Loucy (cell line): ENCODE results near the gene TRPV2.

Source experiments
- H2AFZ ChIP-seq: fragments of 200-600 bp; sonication (generic); 2 replicates; pipeline ENCODE4 v1.6.0; 2016; ENCODE audit warnings: antibody characterized with exemption, mild to moderate bottlenecking, low read length, moderate library complexity
- H3F3A ChIP-seq: fragments of 200-600 bp; 2 replicates; pipeline ENCODE4 v1.6.0; 2016; ENCODE audit warnings: antibody characterized with exemption, low read depth, mild to moderate bottlenecking
- H3K27me3 ChIP-seq: fragments of 200-600 bp; sonication (generic); 2 replicates; pipeline ENCODE4 v1.6.1; 2014; ENCODE audit warnings: low read length, mild to moderate bottlenecking; ENCODE audit not compliant: insufficient read depth, poor library complexity, severe bottlenecking
- H3K36me3 ChIP-seq: fragments of 200-600 bp; sonication (generic); 2 replicates; pipeline ENCODE4 v1.6.1; 2016; ENCODE audit warnings: low read length; ENCODE audit not compliant: insufficient read depth
- H3K4me1 ChIP-seq: fragments of 200-600 bp; sonication (generic); 2 replicates; pipeline ENCODE4 v1.5.1; 2014; ENCODE audit warnings: low read length, mild to moderate bottlenecking; ENCODE audit not compliant: insufficient read depth, poor library complexity, severe bottlenecking
- H3K4me2 ChIP-seq: fragments of 200-600 bp; sonication (generic); 2 replicates; pipeline ENCODE4 v1.6.0; 2014; ENCODE audit warnings: antibody characterized with exemption, low read length, low read depth, mild to moderate bottlenecking; ENCODE audit not compliant: poor library complexity, severe bottlenecking
- H3K4me3 ChIP-seq: fragments of 200-600 bp; sonication (generic); 2 replicates; pipeline ENCODE4 v1.5.1; 2014; ENCODE audit warnings: low read length, mild to moderate bottlenecking, mixed read lengths; ENCODE audit not compliant: poor library complexity, severe bottlenecking
- H3K79me2 ChIP-seq: fragments of 200-600 bp; sonication (generic); 2 replicates; pipeline ENCODE4 v1.6.1; 2014; ENCODE audit warnings: low read length; ENCODE audit not compliant: insufficient read depth
- H3K9ac ChIP-seq: fragments of 200-600 bp; sonication (generic); 2 replicates; pipeline ENCODE4 v1.6.0; 2014; ENCODE audit warnings: mild to moderate bottlenecking, low read depth, low read length, moderate library complexity; ENCODE audit not compliant: poor library complexity, severe bottlenecking
- H3K9me2 ChIP-seq: fragments of 200-600 bp; sonication (generic); replicated peaks from 2 replicates; pipeline ENCODE4 v1.6.1; 2016; ENCODE audit warnings: low read depth, low read length, mixed read lengths
- H3K9me3 ChIP-seq: fragments of 200-600 bp; sonication (generic); 2 replicates; pipeline ENCODE4 v1.6.1; 2014; ENCODE audit warnings: mild to moderate bottlenecking, antibody characterized with exemption, low read length, low read depth; ENCODE audit not compliant: insufficient read depth
- H4K20me1 ChIP-seq: fragments of 200-600 bp; sonication (generic); 2 replicates; pipeline ENCODE4 v1.6.0; 2014; ENCODE audit warnings: antibody characterized with exemption, low read length, mild to moderate bottlenecking; ENCODE audit not compliant: insufficient read depth, poor library complexity, severe bottlenecking
- EZH2phosphoT487 ChIP-seq: fragments of 200-600 bp; IDR thresholded peaks from 2 replicates; pipeline ENCODE4 v1.6.1; 2018; ENCODE audit warnings: antibody characterized with exemption, mild to moderate bottlenecking, moderate library complexity, borderline replicate concordance
- TF ChIP-seq, protein P1 (sequence below): fragments of 200-600 bp; sonication (generic); conservative IDR thresholded peaks from 2 replicates; pipeline ENCODE4 v1.5.1; 2014; ENCODE audit warnings: mild to moderate bottlenecking, antibody characterized with exemption, low read length

TRPV2 gene

DNA sequence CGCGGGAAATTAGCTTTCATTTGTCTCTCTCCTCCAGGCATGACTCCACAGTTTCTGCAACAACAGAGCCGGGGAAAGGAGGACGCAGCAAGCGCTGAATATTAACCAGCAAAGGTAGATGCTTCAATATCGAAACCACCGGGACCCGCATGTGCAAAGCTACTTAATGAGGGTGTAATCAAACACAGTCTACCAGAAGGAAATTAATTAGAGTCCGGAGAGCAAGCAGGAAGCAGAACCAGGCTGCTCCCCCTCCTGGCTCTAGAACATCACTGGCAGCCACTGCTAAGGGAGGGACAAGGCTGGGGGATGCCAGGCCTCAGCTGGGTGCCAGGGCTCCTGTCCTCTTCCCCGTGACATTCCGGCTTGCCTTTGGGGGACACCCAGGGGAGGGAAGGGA, 54.9 kb downstream of the TRPV2 start:
- no peaks in the 10 kb centered on the region for H3K27me3 ChIP-seq
- no peaks in the 10 kb centered on the region for H3K9me3 ChIP-seq
- H3K4me3 ChIP-seq, result no peak overlapping the region
- no peaks in the 10 kb centered on the region for H3K9me2 ChIP-seq
- H3F3A ChIP-seq, result no peaks in the 10 kb centered on the region
- peaks cover 6% of the 10 kb centered on the region for H3K4me1 ChIP-seq
- no peak for TF ChIP-seq EZH2phosphoT487
- TF ChIP-seq, protein P1, sequence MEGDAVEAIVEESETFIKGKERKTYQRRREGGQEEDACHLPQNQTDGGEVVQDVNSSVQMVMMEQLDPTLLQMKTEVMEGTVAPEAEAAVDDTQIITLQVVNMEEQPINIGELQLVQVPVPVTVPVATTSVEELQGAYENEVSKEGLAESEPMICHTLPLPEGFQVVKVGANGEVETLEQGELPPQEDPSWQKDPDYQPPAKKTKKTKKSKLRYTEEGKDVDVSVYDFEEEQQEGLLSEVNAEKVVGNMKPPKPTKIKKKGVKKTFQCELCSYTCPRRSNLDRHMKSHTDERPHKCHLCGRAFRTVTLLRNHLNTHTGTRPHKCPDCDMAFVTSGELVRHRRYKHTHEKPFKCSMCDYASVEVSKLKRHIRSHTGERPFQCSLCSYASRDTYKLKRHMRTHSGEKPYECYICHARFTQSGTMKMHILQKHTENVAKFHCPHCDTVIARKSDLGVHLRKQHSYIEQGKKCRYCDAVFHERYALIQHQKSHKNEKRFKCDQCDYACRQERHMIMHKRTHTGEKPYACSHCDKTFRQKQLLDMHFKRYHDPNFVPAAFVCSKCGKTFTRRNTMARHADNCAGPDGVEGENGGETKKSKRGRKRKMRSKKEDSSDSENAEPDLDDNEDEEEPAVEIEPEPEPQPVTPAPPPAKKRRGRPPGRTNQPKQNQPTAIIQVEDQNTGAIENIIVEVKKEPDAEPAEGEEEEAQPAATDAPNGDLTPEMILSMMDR, result no peak
- H2AFZ ChIP-seq, result no peak overlapping the region
- no peak overlapping the region for H3K9ac ChIP-seq
- H3K36me3 ChIP-seq, result no peaks in the 10 kb centered on the region
- H3K4me2 ChIP-seq, result no peak overlapping the region
- no peaks in the 10 kb centered on the region for H3K79me2 ChIP-seq
- H4K20me1 ChIP-seq, result no peaks in the 10 kb centered on the region

DNA sequence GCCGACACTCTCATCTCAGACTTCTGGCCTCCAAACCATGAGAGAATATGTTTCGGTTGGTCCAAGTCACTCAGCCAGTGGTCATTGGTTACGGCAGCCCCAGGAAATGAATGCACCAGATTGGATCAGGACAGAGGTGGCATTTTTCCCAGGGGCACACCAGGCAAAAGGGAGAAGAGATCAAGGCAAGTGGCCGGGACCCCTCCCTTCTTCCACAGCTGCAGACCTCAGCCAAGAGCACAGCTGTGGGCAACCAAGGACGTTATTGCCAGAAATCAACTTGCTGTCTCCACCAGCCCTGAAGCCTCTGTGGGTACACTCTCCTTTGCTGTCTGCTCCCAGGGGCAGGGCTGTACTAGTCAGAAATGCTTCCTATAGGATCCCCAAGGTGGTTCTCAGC, 55.9 kb downstream of the TRPV2 start:
- Histone ChIP-seq H3K79me2 (no peaks in the 10 kb centered on the region), H3K27me3 (no peaks in the 10 kb centered on the region), H3F3A (no peaks in the 10 kb centered on the region), H3K4me2 (no peak overlapping the region), H4K20me1 (no peaks in the 10 kb centered on the region), H3K4me1 (no peaks in the 10 kb centered on the region), H3K9me3 (no peaks in the 10 kb centered on the region), H3K9ac (no peak overlapping the region), H3K9me2 (no peaks in the 10 kb centered on the region), H3K36me3 (no peaks in the 10 kb centered on the region), H2AFZ (no peak overlapping the region), H3K4me3 (no peak overlapping the region)
- TF ChIP-seq, protein P1, result no peak
- TF ChIP-seq EZH2phosphoT487, result no peak

DNA sequence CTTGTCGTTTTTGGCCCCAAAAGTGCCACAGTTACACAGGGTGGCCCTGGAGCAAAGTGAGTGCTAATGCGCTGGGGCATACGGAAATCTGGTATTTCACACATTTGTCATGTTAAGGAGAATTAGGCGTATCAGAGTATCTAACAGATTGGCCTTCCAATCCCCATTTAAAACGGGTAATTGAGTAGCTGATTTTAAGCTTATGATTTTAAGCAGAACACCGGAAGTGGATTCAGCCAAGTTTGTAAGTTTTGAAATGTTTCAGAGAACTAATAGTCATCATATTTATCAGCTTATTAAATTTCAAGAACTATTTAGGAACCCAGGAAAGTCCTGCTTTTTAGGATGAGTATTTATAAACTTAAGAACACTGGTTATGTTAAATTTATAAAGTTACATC, 57.2 kb downstream of the TRPV2 start:
- Histone ChIP-seq H3F3A (no peaks in the 10 kb centered on the region), H3K4me3 (no peak overlapping the region), H3K9me3 (no peaks in the 10 kb centered on the region), H3K4me1 (no peaks in the 10 kb centered on the region), H3K79me2 (no peaks in the 10 kb centered on the region), H3K27me3 (no peaks in the 10 kb centered on the region), H3K4me2 (no peak overlapping the region), H4K20me1 (no peaks in the 10 kb centered on the region), H3K36me3 (no peaks in the 10 kb centered on the region), H2AFZ (no peak overlapping the region), H3K9me2 (no peaks in the 10 kb centered on the region), H3K9ac (no peak overlapping the region)
- TF ChIP-seq, protein P1, result no peak
- TF ChIP-seq EZH2phosphoT487, result no peak
